Uterus (tissue), 4 donors: Measurements from ENCODE around the gene ATP5PB. TPM values are rescaled to one million over a fixed set of nuclear protein-coding genes. Genes with fewer than 3 reads are reported as not detected.
A peak's percentile ranks its signal among the peaks of the same experiment; 100 is the strongest.

Experiments
- DNase-seq, 2 donors: peaks; one replicate each; pipeline ENCODE4 v3.0.0-alpha.2; 2019 to 2020
- H3K27ac ChIP-seq, 2 donors: fragments of 200-600 bp; sonication (generic); 1 replicate in 1 of 2; 2 replicates in 1 of 2; pipeline ENCODE4 v1.5.1; 2016 to 2018
- H3K27me3 ChIP-seq, 2 donors: fragments of 200-600 bp; sonication (generic); one replicate each; pipeline ENCODE4 v1.5.1; 2018 to 2019; ENCODE audit warnings: control low read depth in 1 of 2
- H3K36me3 ChIP-seq, 2 donors: fragments of 200-600 bp; sonication (generic); one replicate each; pipeline ENCODE4 v1.5.1; 2019; ENCODE audit warnings: control low read depth in 1 of 2
- H3K4me1 ChIP-seq, 2 donors: fragments of 200-600 bp; sonication (generic); one replicate each; pipeline ENCODE4 v1.5.1; 2018 to 2019; ENCODE audit warnings: control low read depth in 1 of 2
- H3K4me3 ChIP-seq, 2 donors: fragments of 200-600 bp; sonication (generic); 1 replicate in 1 of 2; 2 replicates in 1 of 2; pipeline ENCODE4 v1.5.1; 2018 to 2019; ENCODE audit warnings: mild to moderate bottlenecking in 1 of 2
- H3K9me3 ChIP-seq, 2 donors: fragments of 200-600 bp; sonication (generic); one replicate each; pipeline ENCODE4 v1.5.1; 2019; ENCODE audit warnings: control low read depth in 1 of 2
- CTCF ChIP-seq, 4 experiments: fragments of 200-600 bp in 2 of 4; fragments of 450-650 bp in 2 of 4; sonication (generic) in 2 of 4; IDR thresholded peaks; one replicate each; pipeline ENCODE4 v1.5.1; 2016 to 2019; ENCODE audit warnings: antibody characterized with exemption in 4 of 4, mild to moderate bottlenecking in 2 of 4, moderate library complexity in 1 of 4
- POLR2A ChIP-seq, 2 donors: fragments of 450-650 bp; IDR thresholded peaks; one replicate each; pipeline ENCODE4 v1.6.1; 2016; ENCODE audit warnings: antibody characterized with exemption in 2 of 2, mild to moderate bottlenecking in 1 of 2, moderate library complexity in 1 of 2
- intact Hi-C: fragments of 100-400 bp; cut with DNase I; formaldehyde crosslinking; loops from one replicate; pipeline ENCODE4 v1.15.1; 2023; ENCODE audit warnings: low total_unique reads
- total RNA-seq, 4 donors: library from RNA; depleted of rRNA in 3 of 4; stranded (reverse); fragments of >200 nt in 3 of 4; gene quantifications; one replicate each; pipeline versions ENCODE4 v1.1.0 to v1.2.4, GENCODE V29; 2014 to 2023
- donor health status: DM: yes; HTN: yes; CAD: no.

Gene ATP5PB
- total RNA-seq, 4 donors from 2014 or later = 151 to 184 (median 161) TPM

GRCh38 chr1:111446967-111447892 is 2.0 kb upstream of the ATP5PB start:
- peak overlapping the region in 1 of 2 donors; percentile 86 for H3K4me3 ChIP-seq
- H3K9me3 ChIP-seq = no peaks in the 10 kb centered on the region
- no peaks in the 10 kb centered on the region for H3K27me3 ChIP-seq
- no peaks in the 10 kb centered on the region for H3K36me3 ChIP-seq
- intact Hi-C loops = no loop called here
- DNase-seq = no peak
- no peak for TF ChIP-seq CTCF (IDR thresholded peaks at IDR 0.05)
- TF ChIP-seq POLR2A (IDR thresholded peaks at IDR 0.05) = no peak
- H3K4me1 ChIP-seq = peaks cover 0 to 17% of the 10 kb centered on the region in 2 donors
- H3K27ac ChIP-seq = no peak overlapping the region

- no peaks in the 10 kb centered on the region for H3K36me3 ChIP-seq
- no peak for DNase-seq
- H3K9me3 ChIP-seq = no peaks in the 10 kb centered on the region
- intact Hi-C loops = no loop called here
- H3K27me3 ChIP-seq = no peaks in the 10 kb centered on the region
- H3K4me3 ChIP-seq = peak overlapping the region; percentile 84 to 86
- peak overlapping the region; percentile 70 to 91 for H3K27ac ChIP-seq
- TF ChIP-seq CTCF (IDR thresholded peaks at IDR 0.05) = no peak
- TF ChIP-seq POLR2A (IDR thresholded peaks at IDR 0.05) = no peak
- peaks cover 0 to 17% of the 10 kb centered on the region in 2 donors for H3K4me1 ChIP-seq
Measured at GRCh38 chr1:111448482-111448917, 764 bp upstream of the ATP5PB start.

- TF ChIP-seq CTCF (IDR thresholded peaks at IDR 0.05) (no peak), POLR2A (IDR thresholded peaks at IDR 0.05) (no peak)
- Histone ChIP-seq H3K27me3 (no peaks in the 10 kb centered on the region), H3K36me3 (no peaks in the 10 kb centered on the region), H3K4me3 (peak overlapping the region; percentile 84 to 86), H3K27ac (peak overlapping the region; percentile 79 to 91), H3K4me1 (peaks cover 0 to 17% of the 10 kb centered on the region in 2 donors), H3K9me3 (no peaks in the 10 kb centered on the region)
- no peak for DNase-seq
- intact Hi-C loops = no loop called here
Measured at GRCh38 chr1:111449703-111450017, 396 bp downstream of the ATP5PB start.

- H3K27me3 ChIP-seq = no peaks in the 10 kb centered on the region
- peak overlapping the region; percentile 84 to 86 for H3K4me3 ChIP-seq
- H3K36me3 ChIP-seq = no peaks in the 10 kb centered on the region
- TF ChIP-seq POLR2A (IDR thresholded peaks at IDR 0.05) (no peak), CTCF (IDR thresholded peaks at IDR 0.05) (no peak)
- intact Hi-C loops = no loop called here
- H3K9me3 ChIP-seq = no peaks in the 10 kb centered on the region
- H3K4me1 ChIP-seq = peaks cover 0 to 17% of the 10 kb centered on the region in 2 donors
- peak overlapping the region; percentile 79 to 91 for H3K27ac ChIP-seq
- no peak for DNase-seq
Measured at GRCh38 chr1:111450185-111450584, 921 bp downstream of the ATP5PB start.

- Histone ChIP-seq H3K9me3 (no peaks in the 10 kb centered on the region), H3K27me3 (no peaks in the 10 kb centered on the region), H3K36me3 (no peaks in the 10 kb centered on the region), H3K4me1 (peaks cover 0 to 16% of the 10 kb centered on the region in 2 donors), H3K4me3 (no peak overlapping the region), H3K27ac (no peak overlapping the region)
- TF ChIP-seq CTCF (IDR thresholded peaks at IDR 0.05) = no peak
- no peak for TF ChIP-seq POLR2A (IDR thresholded peaks at IDR 0.05)
- DNase-seq = no peak
- intact Hi-C loops = no loop called here
Measured at GRCh38 chr1:111452581-111452980, 3.3 kb downstream of the ATP5PB start.
